AML-193 (cell line): ENCODE measurements around the gene INPP4A.
A peak's percentile ranks its signal among the peaks of the same experiment; 100 is the strongest.
"Not testable (repeated sequence)": the region's sequence is repeated elsewhere in the genome, so short reads cannot be mapped to it uniquely, and the experiment has no call there.

Source experiments
- DNase-seq, 2 experiments: peaks; one replicate each; lab custom pipeline; 2025; lab: John Stamatoyannopoulos, UW

Gene INPP4A

GRCh38 chr2:98444436-98445176 lies at the start of gene INPP4A:
Gene INPP4A (plus strand): TSS chr2:98444858. CDS start chr2:98520049, 75,191 bp downstream.
- peak; percentile 10 to 15 for DNase-seq

- no peak for DNase-seq
Measured at GRCh38 chr2:98395977-98396376, 48.7 kb upstream of the INPP4A start.

GRCh38 chr2:98396745-98397355 lies 47.8 kb upstream of the INPP4A start:
- DNase-seq: no peak

- DNase-seq: no peak
Measured at GRCh38 chr2:98399140-98399539, 45.5 kb upstream of the INPP4A start.

- no peak for DNase-seq
Measured at GRCh38 chr2:98403878-98404277, 40.8 kb upstream of the INPP4A start.

- DNase-seq: no peak
Measured at GRCh38 chr2:98404556-98405250, 40.0 kb upstream of the INPP4A start.

GRCh38 chr2:98405301-98405700 lies 39.4 kb upstream of the INPP4A start:
- DNase-seq: no peak

GRCh38 chr2:98408155-98408554 lies 36.5 kb upstream of the INPP4A start:
- no peak for DNase-seq

- DNase-seq: peak; percentile 64 to 65
Measured at GRCh38 chr2:98412751-98413458, 31.8 kb upstream of the INPP4A start.

GRCh38 chr2:98414246-98414645 lies 30.4 kb upstream of the INPP4A start:
- DNase-seq: not testable (repeated sequence)

- DNase-seq: not testable (repeated sequence)
Measured at GRCh38 chr2:98415719-98416248, 28.9 kb upstream of the INPP4A start.

- DNase-seq: no peak
Measured at GRCh38 chr2:98416383-98417159, 28.1 kb upstream of the INPP4A start.

GRCh38 chr2:98419544-98419943 lies 25.1 kb upstream of the INPP4A start:
- DNase-seq: no peak

GRCh38 chr2:98419977-98420725 lies 24.5 kb upstream of the INPP4A start:
- no peak for DNase-seq

GRCh38 chr2:98422449-98422848 lies 22.2 kb upstream of the INPP4A start:
- no peak for DNase-seq

GRCh38 chr2:98426771-98427170 lies 17.9 kb upstream of the INPP4A start:
- DNase-seq: no peak

- no peak for DNase-seq
Measured at GRCh38 chr2:98432145-98432544, 12.5 kb upstream of the INPP4A start.

GRCh38 chr2:98433363-98433964 lies 11.2 kb upstream of the INPP4A start:
- no peak for DNase-seq

- no peak for DNase-seq
Measured at GRCh38 chr2:98434492-98434891, 10.2 kb upstream of the INPP4A start.

- DNase-seq: not testable (repeated sequence)
Measured at GRCh38 chr2:98435670-98436069, 9.0 kb upstream of the INPP4A start.
